PC-9 (cell line): ENCODE results near the gene ISOC2.

Source experiments
- CTCF ChIP-seq: fragments of 200-600 bp; sonication (generic); conservative IDR thresholded peaks from 2 replicates; pipeline ENCODE4 v1.6.1; 2017; ENCODE audit warnings: mixed run types, antibody characterized with exemption, mild to moderate bottlenecking, moderate library complexity
- EZH2 ChIP-seq: fragments of 200-600 bp; sonication (generic); IDR thresholded peaks from 2 replicates; pipeline ENCODE4 v1.8.0; 2017; ENCODE audit warnings: antibody characterized with exemption, low read depth

GRCh38 chr19:55451163-55451964, 10.1 kb downstream of the ISOC2 start:
- no peak for TF ChIP-seq CTCF
- no peak for TF ChIP-seq EZH2
